Mesothelial cell of epicardium (in vitro differentiated cells): ENCODE data around the gene PCSK2. TPM values are rescaled to one million over a fixed set of nuclear protein-coding genes. Genes with fewer than 3 reads are reported as not detected.

Experiments used
- DNase-seq, 2 experiments: peaks; one replicate each; pipeline ENCODE4 v3.0.0; 2021; ENCODE audit warnings: low spot score in 2 of 2; ENCODE audit not compliant: unreplicated experiment in 2 of 2
- H3K27ac Mint-ChIP-seq: 2 replicates; pipeline ENCODE4 v1.8.0; 2021; ENCODE audit warnings: mixed read lengths
- H3K27me3 Mint-ChIP-seq: 2 replicates; pipeline ENCODE4 v1.8.0; 2021; ENCODE audit warnings: low read depth, mixed read lengths
- H3K36me3 Mint-ChIP-seq: 2 replicates; pipeline ENCODE4 v1.8.0; 2021; ENCODE audit warnings: mixed read lengths
- H3K4me1 Mint-ChIP-seq: 2 replicates; pipeline ENCODE4 v1.8.0; 2021; ENCODE audit warnings: mixed read lengths
- H3K4me3 Mint-ChIP-seq: 2 replicates; pipeline ENCODE4 v1.8.0; 2021; ENCODE audit warnings: mild to moderate bottlenecking, moderate library complexity, mixed read lengths
- H3K9me3 Mint-ChIP-seq: 2 replicates; pipeline ENCODE4 v1.8.0; 2021; ENCODE audit warnings: mixed read lengths
- CTCF ChIP-seq: fragments of 200-600 bp; sonication (generic); IDR thresholded peaks from one replicate; pipeline ENCODE4 v1.5.0; 2021; ENCODE audit warnings: antibody characterized with exemption; ENCODE audit not compliant: unreplicated experiment
- total RNA-seq: library from RNA; stranded (reverse); gene quantifications from 3 replicates; pipeline ENCODE4 v1.2.1, GENCODE V29; 2021

The PCSK2 gene
- total RNA-seq, 1 donor from 2014 or later: 0.38 TPM

GRCh38 chr20:17465236-17465635 is 238.4 kb downstream of the PCSK2 start:
- no peaks in the 10 kb centered on the region for H3K36me3 Mint-ChIP-seq
- peaks cover 13% of the 10 kb centered on the region for H3K27me3 Mint-ChIP-seq
- H3K4me3 Mint-ChIP-seq: no peak overlapping the region
- no peak for TF ChIP-seq CTCF
- DNase-seq: no peak
- H3K4me1 Mint-ChIP-seq: no peaks in the 10 kb centered on the region
- H3K27ac Mint-ChIP-seq: no peak overlapping the region
- no peaks in the 10 kb centered on the region for H3K9me3 Mint-ChIP-seq

GRCh38 chr20:17466641-17467040 is 239.8 kb downstream of the PCSK2 start:
- H3K4me1 Mint-ChIP-seq: no peaks in the 10 kb centered on the region
- no peak for DNase-seq
- TF ChIP-seq CTCF: no peak
- no peak overlapping the region for H3K4me3 Mint-ChIP-seq
- H3K36me3 Mint-ChIP-seq: no peaks in the 10 kb centered on the region
- H3K27me3 Mint-ChIP-seq: peaks cover 11% of the 10 kb centered on the region
- H3K9me3 Mint-ChIP-seq: no peaks in the 10 kb centered on the region
- no peak overlapping the region for H3K27ac Mint-ChIP-seq

DNA sequence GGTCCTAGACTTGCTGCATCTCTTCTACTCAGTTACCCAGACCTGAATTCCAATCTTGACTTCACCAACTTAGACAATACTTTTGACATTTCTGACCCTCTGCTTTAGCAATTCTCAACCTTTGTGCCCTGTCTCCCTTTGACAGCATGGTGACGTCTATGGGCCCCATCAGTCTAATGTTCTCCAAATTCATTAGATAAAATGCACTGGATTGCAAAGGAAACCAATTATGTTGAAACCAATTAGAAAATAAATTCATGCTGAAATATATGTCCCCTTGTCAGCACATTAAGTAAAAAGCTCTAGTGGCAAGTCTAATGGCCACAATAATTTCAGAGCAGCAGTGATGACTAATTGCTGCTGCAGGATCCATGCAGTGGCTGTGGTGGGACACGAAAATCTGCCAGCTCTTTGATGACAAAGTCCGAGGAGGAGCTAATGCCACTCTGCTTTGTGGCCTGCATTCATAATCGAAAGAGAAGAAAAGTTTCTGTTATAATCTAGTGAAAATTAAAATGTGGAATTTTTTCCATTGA is 240.3 kb downstream of the PCSK2 start:
- no peaks in the 10 kb centered on the region for H3K36me3 Mint-ChIP-seq
- H3K4me3 Mint-ChIP-seq: no peak overlapping the region
- no peak overlapping the region for H3K27ac Mint-ChIP-seq
- peaks cover 9% of the 10 kb centered on the region for H3K27me3 Mint-ChIP-seq
- no peak for TF ChIP-seq CTCF
- no peaks in the 10 kb centered on the region for H3K4me1 Mint-ChIP-seq
- no peak for DNase-seq
- no peaks in the 10 kb centered on the region for H3K9me3 Mint-ChIP-seq

DNA sequence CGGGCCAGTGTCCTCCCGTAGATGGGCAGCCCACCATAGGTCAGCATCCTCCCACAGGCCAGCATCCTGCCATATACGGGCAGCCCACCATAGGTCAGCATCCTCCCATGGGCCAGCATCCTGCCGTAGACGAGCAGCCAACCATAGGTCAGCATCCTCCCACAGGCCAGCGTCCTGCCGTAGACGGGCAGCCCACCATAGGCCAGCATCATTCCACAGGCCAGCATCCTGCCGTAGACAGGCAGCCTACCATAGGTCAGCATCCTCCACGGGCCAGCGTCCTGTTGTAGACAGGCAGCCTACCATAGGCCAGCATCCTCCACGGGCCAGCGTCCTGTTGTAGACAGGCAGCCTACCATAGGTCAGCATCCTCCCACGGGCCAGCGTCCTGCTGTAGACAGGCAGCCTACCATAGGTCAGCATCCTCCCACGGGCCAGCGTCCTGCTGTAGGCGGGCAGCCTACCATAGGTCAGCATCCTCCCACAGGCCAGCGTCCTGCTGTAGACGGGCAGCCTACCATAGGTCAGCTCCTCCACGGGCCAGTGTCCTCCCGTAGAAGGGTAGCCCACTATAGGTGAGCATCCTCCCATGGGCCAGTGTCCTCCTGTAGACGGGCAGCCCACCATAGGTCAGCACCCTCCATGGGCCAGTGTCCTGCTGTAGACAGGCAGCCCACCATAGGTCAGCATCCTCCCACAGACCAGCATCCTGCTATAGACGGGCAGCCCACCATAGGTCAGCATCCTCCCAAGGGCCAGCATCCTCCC is 241.4 kb downstream of the PCSK2 start:
- no peak for TF ChIP-seq CTCF
- peaks cover 1% of the 10 kb centered on the region for H3K27me3 Mint-ChIP-seq
- no peak for DNase-seq
- no peak overlapping the region for H3K27ac Mint-ChIP-seq
- no peak overlapping the region for H3K4me3 Mint-ChIP-seq
- H3K36me3 Mint-ChIP-seq: no peaks in the 10 kb centered on the region
- H3K4me1 Mint-ChIP-seq: no peaks in the 10 kb centered on the region
- no peaks in the 10 kb centered on the region for H3K9me3 Mint-ChIP-seq

- Mint-ChIP-seq H3K36me3 (no peaks in the 10 kb centered on the region), H3K4me3 (no peak overlapping the region), H3K27me3 (peaks cover 3% of the 10 kb centered on the region), H3K4me1 (no peaks in the 10 kb centered on the region), H3K9me3 (no peaks in the 10 kb centered on the region), H3K27ac (no peak overlapping the region)
- no peak for TF ChIP-seq CTCF
- no peak for DNase-seq
Measured at GRCh38 chr20:17469246-17470030, 242.6 kb downstream of the PCSK2 start.
